ENCODE data around the gene ZNF330. TPM values are rescaled to one million over a fixed set of nuclear protein-coding genes. Genes with fewer than 3 reads are reported as not detected.
"Not testable (repeated sequence)": the region's sequence is repeated elsewhere in the genome, so short reads cannot be mapped to it uniquely, and the experiment has no call there.

ZNF330 gene
- polyA plus RNA-seq (ENCODE audit: insufficient read length) = 33.1 TPM

DNA sequence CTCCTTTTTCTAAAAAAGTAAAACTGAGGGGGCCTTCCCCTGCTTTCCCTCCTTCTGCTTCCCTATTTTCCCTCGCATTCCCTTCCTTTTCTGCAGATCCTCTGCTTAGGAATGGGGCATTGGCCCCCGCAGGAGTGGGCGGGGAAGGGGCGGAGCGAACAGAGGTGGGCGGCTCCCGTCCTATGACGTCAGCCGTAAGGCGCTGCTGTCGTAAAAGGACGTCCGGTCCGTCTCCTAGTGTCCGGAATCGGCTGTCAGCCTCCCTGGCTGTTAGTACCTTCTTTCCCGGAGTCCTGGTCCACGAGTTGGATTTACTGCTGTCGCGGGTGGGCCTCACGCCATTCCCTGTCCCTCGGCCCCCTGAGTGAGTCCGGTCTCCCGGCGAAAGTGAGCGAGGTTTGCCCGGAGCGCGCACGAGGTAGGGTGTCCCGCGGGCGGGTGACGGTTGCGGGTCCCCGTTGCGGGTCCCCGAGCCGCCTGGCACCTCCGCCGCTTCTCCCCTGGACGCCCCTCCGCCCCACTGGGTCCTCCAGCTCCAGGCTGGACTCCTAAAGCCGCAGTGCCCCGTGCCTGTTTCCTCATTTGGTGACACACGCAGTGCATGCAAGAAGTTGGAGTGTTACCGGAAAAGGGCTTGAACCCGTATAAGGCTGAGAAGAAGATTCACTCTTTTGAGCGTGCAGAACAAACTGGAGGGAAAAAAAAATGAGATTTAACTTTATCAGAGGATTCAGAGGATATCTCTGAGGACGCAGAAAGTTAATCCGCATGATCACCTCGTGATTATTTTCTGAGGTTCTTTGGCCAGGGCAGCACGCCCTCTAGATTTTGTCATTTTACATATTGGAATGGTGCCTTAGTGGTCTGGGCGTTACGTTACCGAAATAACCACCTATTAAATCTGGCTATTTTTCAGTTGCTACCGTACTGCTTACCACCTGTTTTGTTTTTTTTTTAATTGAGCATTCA lies at the start of gene ZNF330:
Gene ZNF330 (plus strand): TSS at position 205 of the 969 bp plus-strand sequence. CDS start 1,477 bp downstream, outside the sequence.
- peak; percentile 72 for DNase-seq (ENCODE audit: low read depth)

DNA sequence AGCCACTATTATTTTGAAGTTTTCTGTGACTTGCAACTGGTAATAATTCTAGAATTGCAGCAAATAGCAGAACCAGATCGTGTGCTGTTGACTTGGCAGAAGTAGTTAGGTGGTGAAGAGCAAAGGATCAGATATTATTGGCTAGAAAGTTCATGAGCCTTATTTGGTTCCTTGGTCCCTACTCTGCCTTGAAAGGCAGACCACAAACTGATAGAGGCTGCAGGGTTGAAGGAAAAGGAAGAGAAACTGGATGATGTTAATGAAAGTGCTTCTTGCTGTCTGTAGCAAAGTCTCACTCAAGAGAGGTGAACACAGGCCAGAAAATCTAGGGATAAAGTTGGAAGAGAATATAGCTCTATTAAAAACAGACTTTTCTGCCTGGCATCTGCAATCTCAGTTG lies 46.2 kb upstream of the ZNF330 start:
- DNase-seq (ENCODE audit: low read depth) = no peak

DNA sequence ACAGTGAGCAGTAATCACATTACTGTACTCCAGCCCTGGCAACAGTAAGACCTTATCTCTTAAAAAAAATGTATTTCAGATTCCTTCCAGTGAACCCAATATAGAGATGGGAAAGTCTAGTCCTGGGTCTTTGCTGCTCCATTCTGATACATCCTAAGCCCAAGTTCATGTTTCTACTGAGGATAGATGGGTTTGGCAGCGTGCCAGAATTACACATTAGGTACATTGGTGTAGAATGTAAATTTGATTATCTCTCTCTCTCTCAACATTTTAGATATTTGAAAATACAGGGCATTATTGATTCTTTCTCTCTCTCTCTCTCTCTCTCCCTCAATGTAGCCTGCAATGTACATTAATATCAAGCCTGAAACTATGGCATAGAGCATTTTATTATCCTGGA lies 43.5 kb upstream of the ZNF330 start:
- no peak for DNase-seq (ENCODE audit: low read depth)

- DNase-seq (ENCODE audit: low read depth) = no peak
These were observed 41.0 kb upstream of the ZNF330 start for GRCh38 chr4:141179474-141180373.

- no peak for DNase-seq (ENCODE audit: low read depth)
These were observed 39.5 kb upstream of the ZNF330 start for GRCh38 chr4:141180991-141181761.

DNA sequence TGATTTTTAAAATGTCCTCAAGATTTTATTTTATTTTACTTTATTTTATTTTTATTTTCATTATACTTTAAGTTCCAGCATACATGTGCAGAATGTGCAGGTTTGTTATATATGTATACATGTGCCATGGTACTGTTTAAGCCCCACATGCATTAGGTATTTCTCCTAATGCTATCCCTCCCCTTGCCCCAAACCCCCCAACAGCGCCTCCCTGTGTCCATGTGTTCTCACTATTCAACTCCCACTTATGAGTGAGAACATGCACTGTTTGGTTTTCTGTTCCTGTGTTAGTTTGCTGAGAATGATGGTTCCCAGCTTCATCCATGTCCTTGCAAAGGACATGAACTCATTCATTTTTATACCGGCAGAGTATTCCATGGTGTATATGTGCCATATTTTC lies 37.2 kb upstream of the ZNF330 start:
- not testable (repeated sequence) for DNase-seq (ENCODE audit: low read depth)

DNA sequence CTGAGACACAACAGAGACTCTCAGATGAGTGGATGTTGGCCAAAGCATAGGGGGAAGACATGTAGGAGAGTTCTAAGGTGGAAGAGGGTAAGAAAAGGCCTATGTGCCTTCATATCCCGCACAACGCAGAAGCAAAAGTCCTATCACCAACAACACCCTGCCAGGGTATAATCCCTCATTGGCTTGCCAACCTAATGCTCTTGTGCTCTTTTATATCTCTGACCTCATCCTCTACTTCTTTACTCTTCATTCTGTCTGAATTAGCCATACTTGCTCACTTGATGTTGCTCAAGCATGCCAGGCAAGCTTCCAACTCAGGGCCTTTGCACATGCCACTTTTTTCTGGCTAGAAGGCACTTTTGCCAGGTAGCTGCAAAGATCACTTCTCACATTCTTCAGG lies 28.1 kb upstream of the ZNF330 start:
- DNase-seq (ENCODE audit: low read depth) = no peak

- no peak for DNase-seq (ENCODE audit: low read depth)
These were observed 27.1 kb upstream of the ZNF330 start for GRCh38 chr4:141193516-141194034.

- DNase-seq (ENCODE audit: low read depth) = no peak
These were observed 25.5 kb upstream of the ZNF330 start for GRCh38 chr4:141195095-141195707.

DNA sequence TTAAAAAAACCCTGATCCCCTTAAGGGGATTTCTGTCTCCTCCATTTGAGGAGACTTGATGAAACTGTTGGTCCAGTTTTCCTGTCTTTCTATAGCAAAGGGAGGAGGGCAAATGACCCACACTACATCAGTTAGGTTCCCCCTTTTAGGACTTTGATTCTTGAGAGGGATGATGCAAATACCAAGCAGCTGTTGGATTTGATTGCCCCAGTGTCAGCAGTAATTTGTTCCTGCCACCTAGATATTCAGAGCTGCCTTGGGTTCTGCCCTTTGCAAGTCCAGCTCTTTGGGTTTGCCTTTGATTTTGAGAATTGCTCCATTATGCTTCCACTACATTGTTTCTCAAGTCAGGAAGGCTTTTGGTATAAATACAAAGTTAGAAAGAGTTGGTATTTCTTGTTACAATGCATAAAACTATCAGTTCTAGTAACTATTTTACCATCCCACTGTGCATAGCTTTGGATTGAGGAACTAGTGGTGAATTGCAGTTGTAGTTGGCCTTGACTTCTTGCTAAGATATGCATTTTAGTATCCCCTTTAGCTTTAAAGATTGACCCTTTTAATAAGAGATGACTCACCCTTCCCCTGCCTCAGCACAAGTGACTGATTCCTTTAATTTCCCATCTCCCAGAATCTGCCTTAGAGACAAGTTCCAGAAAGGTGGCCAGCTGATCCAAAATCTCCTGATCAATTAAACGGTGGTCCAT lies 24.3 kb upstream of the ZNF330 start:
- DNase-seq (ENCODE audit: low read depth) = no peak

GRCh38 chr4:141207961-141208360 lies 12.7 kb upstream of the ZNF330 start:
- DNase-seq (ENCODE audit: low read depth) = no peak

DNA sequence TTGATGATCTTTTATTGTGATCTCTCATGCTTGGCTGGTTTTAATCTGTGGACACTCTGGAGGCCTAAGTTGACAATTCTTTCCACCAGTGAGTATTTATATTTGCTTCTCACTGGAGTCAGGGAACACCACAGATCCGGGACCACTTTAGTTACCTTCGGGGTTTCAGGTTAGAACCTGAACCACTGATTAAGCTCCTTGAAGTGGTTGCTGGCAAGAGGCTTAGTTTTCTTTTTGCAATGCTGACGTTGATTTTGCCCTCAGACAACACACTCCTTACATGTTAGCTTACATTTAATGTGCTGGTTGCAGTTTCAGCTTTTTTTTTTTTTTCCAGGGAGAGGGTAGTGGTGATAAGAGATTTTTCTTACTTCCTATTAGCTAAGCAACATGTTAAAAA lies 10.5 kb upstream of the ZNF330 start:
- DNase-seq (ENCODE audit: low read depth) = no peak

GRCh38 chr4:141213550-141213991 lies 7.1 kb upstream of the ZNF330 start:
- DNase-seq (ENCODE audit: low read depth) = no peak

DNA sequence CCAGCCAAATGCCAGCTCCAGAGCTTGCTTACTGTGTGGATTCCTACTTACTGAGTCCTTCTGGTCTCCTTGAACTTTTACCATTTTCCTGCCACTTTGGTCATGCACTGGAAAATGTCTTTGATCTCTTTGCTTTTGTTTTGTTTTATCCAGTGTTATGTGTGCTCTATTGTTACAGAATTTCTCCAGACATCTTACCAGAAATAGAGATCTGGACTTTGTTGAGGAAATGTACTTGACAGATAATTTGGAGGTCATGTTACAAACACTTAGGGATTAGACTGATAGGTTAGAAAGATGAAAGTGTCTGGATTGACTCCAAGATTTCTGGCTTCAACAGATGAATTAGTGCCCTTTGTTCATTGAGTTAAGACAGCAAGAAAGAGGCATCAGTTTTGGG lies 5.7 kb upstream of the ZNF330 start:
- DNase-seq (ENCODE audit: low read depth) = no peak

- DNase-seq (ENCODE audit: low read depth) = no peak
These were observed 4.5 kb upstream of the ZNF330 start for GRCh38 chr4:141216002-141216761.

GRCh38 chr4:141220271-141220670 lies 424 bp upstream of the ZNF330 start:
- DNase-seq (ENCODE audit: low read depth) = no peak

DNA sequence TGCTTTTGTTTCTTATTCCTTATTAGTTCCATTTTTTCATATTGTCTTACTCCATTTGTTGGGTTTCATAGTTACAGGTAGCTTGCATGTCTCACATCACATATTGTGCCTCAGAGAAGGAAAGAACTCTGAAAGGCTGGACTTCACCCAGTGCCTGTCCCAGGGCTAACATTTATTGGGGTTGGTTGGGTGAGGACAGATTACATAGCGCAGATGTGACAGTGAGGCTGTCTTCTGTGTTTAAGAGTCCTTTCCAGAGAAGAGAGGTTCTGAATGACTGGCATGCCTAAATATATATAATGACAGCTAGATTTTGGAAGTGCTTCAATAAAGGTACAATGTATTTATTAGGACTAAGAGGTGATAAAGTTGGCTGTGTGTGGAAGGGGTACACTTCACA lies 2.7 kb downstream of the ZNF330 start:
- no peak for DNase-seq (ENCODE audit: low read depth)

- DNase-seq (ENCODE audit: low read depth) = not testable (repeated sequence)
These were observed 6.6 kb downstream of the ZNF330 start for GRCh38 chr4:141227280-141227679.

DNA sequence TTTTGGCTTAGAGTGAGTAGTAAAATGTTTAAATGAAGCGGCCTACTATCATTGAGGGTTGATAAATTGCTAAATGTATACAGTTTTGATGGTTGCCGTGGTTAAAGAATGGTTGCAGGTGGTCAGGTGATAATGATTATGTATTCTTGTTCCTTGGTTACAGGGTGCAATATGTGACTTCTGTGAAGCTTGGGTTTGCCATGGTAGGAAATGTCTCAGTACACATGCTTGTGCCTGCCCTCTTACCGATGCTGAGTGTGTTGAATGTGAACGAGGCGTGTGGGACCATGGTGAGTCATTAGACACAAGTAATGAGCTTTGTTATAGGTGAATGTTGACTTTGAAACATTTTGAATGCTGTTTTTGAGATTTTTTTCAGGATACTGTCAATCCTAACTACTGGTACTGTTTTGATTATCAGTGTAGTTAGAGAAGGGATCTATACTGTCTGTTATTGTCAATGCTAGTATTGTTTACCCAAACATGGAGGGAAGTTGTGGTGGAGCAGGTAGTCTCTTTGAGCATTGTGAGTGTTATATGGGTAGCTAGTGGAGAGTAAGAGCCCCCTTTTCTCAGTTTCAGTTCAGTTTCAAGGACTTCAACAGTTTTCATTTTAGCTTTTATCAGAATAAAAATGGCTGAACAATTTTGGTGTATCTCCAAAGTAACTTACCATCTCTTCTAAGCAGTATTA lies 8.9 kb downstream of the ZNF330 start:
- DNase-seq (ENCODE audit: low read depth) = no peak

Data from forelimb muscle (tissue), 1 donor.